COLO829 (cell line): Measurements from ENCODE around the gene GNA15.

Source experiments
- DNase-seq: peaks from one replicate; pipeline ENCODE4 v3.0.0; 2012; ENCODE audit warnings: low spot score

GNA15 gene

GRCh38 chr19:3211191-3211590, 75.4 kb downstream of the GNA15 start:
- no peak for DNase-seq

DNA sequence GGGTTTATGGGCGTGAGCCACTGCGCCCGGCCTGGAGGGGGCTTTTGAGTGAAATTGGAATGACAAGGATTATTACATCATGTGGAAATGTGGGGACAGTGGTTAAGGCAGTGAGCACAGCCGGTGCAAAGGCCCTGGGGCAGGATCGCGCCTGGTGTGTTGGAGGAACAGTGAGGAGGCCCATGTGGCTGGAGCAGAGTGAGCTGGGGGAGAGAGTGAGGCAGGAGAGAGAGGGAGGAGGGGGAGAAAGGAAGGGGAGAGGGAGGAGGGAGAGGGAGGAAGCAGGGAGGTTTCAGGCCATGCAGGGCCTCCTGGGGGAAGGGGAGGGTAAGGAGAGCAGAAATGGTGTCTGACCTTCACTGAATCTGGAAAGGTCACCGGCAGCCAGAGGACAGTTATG, 77.3 kb downstream of the GNA15 start:
- no peak for DNase-seq
